Fibroblast of lung (primary cell): ENCODE data around the gene LTBP2.
A peak's percentile ranks its signal among the peaks of the same experiment; 100 is the strongest.

Experiments
- CTCF ChIP-seq, 2 donors: IDR thresholded peaks in 1 of 2; conservative IDR thresholded peaks in 1 of 2; 1 replicate in 1 of 2; 2 replicates in 1 of 2; pipeline ENCODE4 v1.5.1; 2011 to 2012; ENCODE audit warnings: low read length in 2 of 2, control low read depth in 1 of 2, inconsistent platforms in 1 of 2, low read depth in 1 of 2, mild to moderate bottlenecking in 1 of 2
- EZH2 ChIP-seq: IDR thresholded peaks from 2 replicates; pipeline ENCODE4 v1.5.1; 2012; ENCODE audit warnings: low read length, control low read depth, mild to moderate bottlenecking; ENCODE audit errors: missing control alignments

GRCh38 chr14:74508292-74508731 is 103.7 kb downstream of the LTBP2 start:
- TF ChIP-seq CTCF (conservative IDR thresholded peaks at IDR 0.05 in 1 of 2, IDR thresholded peaks at IDR 0.05 in 1 of 2; ENCODE audit: low read depth in 1 of 2, low read length in 2 of 2) (peak in 1 of 2 donors; percentile 54), EZH2 (no peak)
